HCT116 (cell line): Measurements from ENCODE around the gene TDRD10. TPM values are rescaled to one million over a fixed set of nuclear protein-coding genes. Genes with fewer than 3 reads are reported as not detected.

ENCODE experiments used
- ATAC-seq: fragments of 200-7000 bp; cut with Tn5 transposase; 2 replicates; pipeline ENCODE4 v1.9.1; 2020; ENCODE audit warnings: mild to moderate bottlenecking, moderate library complexity
- BruUV-seq: library from RNA; stranded (reverse); fragments of 400-500 nt; replicated peaks from 2 replicates; lab custom pipeline; 2021; lab: Mats Ljungman, UMichigan
- CTCF ChIA-PET: fragments of 300-600 bp; sonication (Branson Sonifier 250); formaldehyde crosslinking; loops from one replicate; lab custom pipeline; 2021; ENCODE audit warnings: antibody characterized with exemption; lab: Charles Lee
- POLR2A ChIA-PET: fragments of 300-600, 350-600 bp; sonication (Branson Sonifier 250); formaldehyde crosslinking; loops from one replicate; lab custom pipeline; 2021; ENCODE audit warnings: antibody characterized with exemption; lab: Charles Lee
- RAD21 ChIA-PET, 2 experiments: fragments of 300-600 bp; sonication (Branson Sonifier 250); formaldehyde crosslinking; loops; one replicate each; lab custom pipeline; 2023; ENCODE audit warnings: low total read pairs in 2 of 2; ENCODE audit not compliant: uncharacterized antibody in 2 of 2, unreplicated experiment in 2 of 2, low non-redundant PET in 1 of 2; lab: Charles Lee
- DNase-seq: peaks from one replicate; pipeline ENCODE4 v3.0.0-alpha.2; 2010; ENCODE audit warnings: low read depth, low spot score
- H2AFZ ChIP-seq: fragments of 200-600 bp; shearing (Covaris generic), sonication (generic); 2 replicates; pipeline ENCODE4 v1.6.1; 2017; ENCODE audit warnings: low read depth, mixed run types, mixed read lengths, antibody characterized with exemption, low read length; ENCODE audit not compliant: poor library complexity, severe bottlenecking
- H3K27ac ChIP-seq: 2 replicates; pipeline ENCODE4 v1.5.1; 2012; ENCODE audit warnings: low read depth, low read length
- H3K27me3 ChIP-seq: fragments of 200-600 bp; sonication (generic); 2 replicates; pipeline ENCODE4 v1.6.1; 2016; ENCODE audit warnings: mixed run types, low read length, mixed read lengths; ENCODE audit not compliant: insufficient read depth
- H3K36me3 ChIP-seq, 2 experiments: fragments of 200-500 bp in 1 of 2; fragments of 200-600 bp in 1 of 2; sonication (Bioruptor generic) in 1 of 2; sonication (generic) in 1 of 2; 2 replicates each; pipeline versions ENCODE4 v1.5.1 to v1.6.1; 2014 to 2016; ENCODE audit warnings: low read length in 2 of 2, inconsistent platforms in 1 of 2, mixed read lengths in 1 of 2, mixed run types in 1 of 2; ENCODE audit not compliant: insufficient read depth in 2 of 2, control insufficient read depth in 1 of 2
- H3K4me1 ChIP-seq, 2 experiments: fragments of 200-600 bp in 1 of 2; sonication (generic) in 1 of 2; 2 replicates each; pipeline versions ENCODE4 v1.5.1 to v1.6.1; 2012 to 2017; ENCODE audit warnings: low read length in 2 of 2, inconsistent platforms in 1 of 2, mild to moderate bottlenecking in 1 of 2, mixed read lengths in 1 of 2, mixed run types in 1 of 2, moderate library complexity in 1 of 2; ENCODE audit not compliant: insufficient read depth in 2 of 2, control insufficient read depth in 1 of 2
- H3K4me2 ChIP-seq: fragments of 200-600 bp; sonication (generic); 2 replicates; pipeline ENCODE4 v1.6.1; 2017; ENCODE audit warnings: mixed run types, low read length, mixed read lengths
- H3K4me3 ChIP-seq, 2 experiments: fragments of 200-600 bp in 1 of 2; sonication (generic) in 1 of 2; replicated peaks in 1 of 2; 2 replicates each; pipeline ENCODE4 v1.5.1; 2011 to 2016; ENCODE audit warnings: low read length in 2 of 2, control low read depth in 1 of 2, low read depth in 1 of 2, mild to moderate bottlenecking in 1 of 2, mixed read lengths in 1 of 2, mixed run types in 1 of 2
- H3K79me2 ChIP-seq: fragments of 200-600 bp; sonication (generic); 2 replicates; pipeline ENCODE4 v1.6.1; 2017; ENCODE audit warnings: mild to moderate bottlenecking, mixed run types, low read length, moderate library complexity, mixed read lengths; ENCODE audit not compliant: insufficient read depth
- H3K9ac ChIP-seq: fragments of 200-600 bp; sonication (generic); 2 replicates; pipeline ENCODE4 v1.6.1; 2016; ENCODE audit warnings: low read length, mixed read lengths
- H3K9me2 ChIP-seq: fragments of 200-600 bp; sonication (generic), shearing (Covaris generic); 2 replicates; pipeline ENCODE4 v1.6.1; 2017; ENCODE audit warnings: mixed run types, mild to moderate bottlenecking, moderate library complexity; ENCODE audit not compliant: insufficient read depth
- H3K9me3 ChIP-seq, 2 experiments: fragments of 200-500 bp in 1 of 2; fragments of 200-600 bp in 1 of 2; sonication (Bioruptor generic) in 1 of 2; sonication (generic) in 1 of 2; 2 replicates each; pipeline ENCODE4 v1.6.1; 2014 to 2017; ENCODE audit warnings: low read length in 2 of 2, mixed read lengths in 2 of 2, inconsistent platforms in 1 of 2, low read depth in 1 of 2, mild to moderate bottlenecking in 1 of 2, mixed run types in 1 of 2, moderate library complexity in 1 of 2; ENCODE audit not compliant: control insufficient read depth in 1 of 2, insufficient read depth in 1 of 2
- H4K20me1 ChIP-seq: fragments of 200-600 bp; sonication (generic), shearing (Covaris generic); 2 replicates; pipeline ENCODE4 v1.6.1; 2017; ENCODE audit warnings: mixed run types, mild to moderate bottlenecking, moderate library complexity; ENCODE audit not compliant: insufficient read depth
- ATF3 ChIP-seq: IDR thresholded peaks from 2 replicates; pipeline ENCODE4 v1.6.1; 2012
- CBX3 ChIP-seq: IDR thresholded peaks from 2 replicates; pipeline ENCODE4 v1.6.1; 2012; ENCODE audit warnings: low read depth
- CEBPB ChIP-seq: IDR thresholded peaks from 2 replicates; pipeline ENCODE4 v1.6.1; 2012; ENCODE audit warnings: low read depth
- CTCF ChIP-seq, 3 experiments: fragments of 200-600 bp in 1 of 3; sonication (generic) in 1 of 3; IDR thresholded peaks in 2 of 3; conservative IDR thresholded peaks in 1 of 3; 2 replicates each; pipeline ENCODE4 v1.5.1; 2012 to 2017; ENCODE audit warnings: low read depth in 2 of 3, low read length in 2 of 3, antibody characterized with exemption in 1 of 3, borderline replicate concordance in 1 of 3, control low read depth in 1 of 3, mild to moderate bottlenecking in 1 of 3, mixed read lengths in 1 of 3, mixed run types in 1 of 3, moderate library complexity in 1 of 3; ENCODE audit not compliant: insufficient read depth in 1 of 3
- ELF1 ChIP-seq: IDR thresholded peaks from 2 replicates; pipeline ENCODE4 v1.6.1; 2012; ENCODE audit warnings: low read depth, borderline replicate concordance
- EZH2phosphoT487 ChIP-seq: fragments of 200-600 bp; IDR thresholded peaks from 2 replicates; pipeline ENCODE4 v1.6.1; 2018; ENCODE audit warnings: antibody characterized with exemption, borderline replicate concordance
- FOSL1 ChIP-seq: IDR thresholded peaks from 2 replicates; pipeline ENCODE4 v1.6.1; 2012; ENCODE audit warnings: low read depth
- JUND ChIP-seq: IDR thresholded peaks from 2 replicates; pipeline ENCODE4 v1.6.1; 2012
- MAX ChIP-seq: IDR thresholded peaks from 2 replicates; pipeline ENCODE4 v1.6.1; 2012
- POLR2A ChIP-seq: IDR thresholded peaks from 2 replicates; pipeline ENCODE4 v1.7.0; 2011; ENCODE audit warnings: borderline replicate concordance; ENCODE audit not compliant: insufficient read depth, insufficient read length; ENCODE audit errors: extremely low read depth
- POLR2AphosphoS5 ChIP-seq: IDR thresholded peaks from 2 replicates; pipeline ENCODE4 v1.6.1; 2011; ENCODE audit warnings: mild to moderate bottlenecking, low read depth, low read length, moderate library complexity
- RAD21 ChIP-seq: IDR thresholded peaks from 2 replicates; pipeline ENCODE4 v1.6.1; 2012; ENCODE audit warnings: low read depth, mild to moderate bottlenecking
- SIN3A ChIP-seq: IDR thresholded peaks from 2 replicates; pipeline ENCODE4 v1.6.1; 2012; ENCODE audit warnings: low read depth
- SP1 ChIP-seq: IDR thresholded peaks from 2 replicates; pipeline ENCODE4 v1.6.1; 2012; ENCODE audit warnings: low read depth
- SRF ChIP-seq: IDR thresholded peaks from 2 replicates; pipeline ENCODE4 v1.6.1; 2012; ENCODE audit warnings: low read depth
- YY1 ChIP-seq: IDR thresholded peaks from 2 replicates; pipeline ENCODE4 v1.6.1; 2011; ENCODE audit warnings: low read length, low read depth, moderate library complexity, mild to moderate bottlenecking; ENCODE audit not compliant: insufficient replicate concordance; ENCODE audit errors: extremely low read depth
- ZBTB33 ChIP-seq: IDR thresholded peaks from 2 replicates; pipeline ENCODE4 v1.6.1; 2011; ENCODE audit warnings: mild to moderate bottlenecking, low read length, moderate library complexity; ENCODE audit not compliant: insufficient replicate concordance; ENCODE audit errors: extremely low read depth
- ZFX ChIP-seq: fragments of 450-650 bp; IDR thresholded peaks from 2 replicates; pipeline ENCODE4 v1.6.1; 2017
- ZNF274 ChIP-seq: fragments of 200-500 bp; sonication (Bioruptor generic); IDR thresholded peaks from 2 replicates; pipeline ENCODE4 v1.6.1; 2014; ENCODE audit warnings: mild to moderate bottlenecking, low read depth, low read length, inconsistent platforms
- intact Hi-C: fragments of 100-400 bp; cut with micrococcal nuclease; formaldehyde crosslinking; loops from 2 replicates; pipeline ENCODE4 v1.10.0; 2022
- total RNA-seq: library from RNA; stranded (reverse); gene quantifications from one replicate; pipeline ENCODE4 v1.2.1, GENCODE V29; 2021; ENCODE audit not compliant: unreplicated experiment

The TDRD10 gene
- total RNA-seq, 1 experiment from 2014 or later, result not detected

GRCh38 chr1:154550070-154550469, 48.1 kb downstream of the TDRD10 start:
- peaks cover 0 to 3% of the 10 kb centered on the region in 2 experiments; a peak in 1 of 4 replicates for H3K4me1 ChIP-seq
- no peak overlapping the region for H3K27ac ChIP-seq
- BruUV-seq, result no TSS peak
- intact Hi-C loops, result no loop called here
- H3K79me2 ChIP-seq, result no peaks in the 10 kb centered on the region; the same call in 1 of the 2 replicates
- no peak overlapping the region for H3K4me2 ChIP-seq
- H3K36me3 ChIP-seq, result peaks cover 54 to 61% of the 10 kb centered on the region in 2 experiments
- TF ChIP-seq FOSL1 (no peak), SP1 (no peak), SRF (no peak), POLR2AphosphoS5 (no peak)
- CTCF ChIA-PET, result no interaction called here
- no peaks in the 10 kb centered on the region for H3K9me2 ChIP-seq
- no peak overlapping the region for H3K4me3 ChIP-seq
- POLR2A ChIA-PET, result no interaction called here
- ATAC-seq, result no peak
- H3K9me3 ChIP-seq, result no peaks in the 10 kb centered on the region
- H2AFZ ChIP-seq, result no peak overlapping the region
- RAD21 ChIA-PET, result no interaction called here
- H3K9ac ChIP-seq, result no peak overlapping the region
- H3K27me3 ChIP-seq, result no peaks in the 10 kb centered on the region
- no peak for DNase-seq
- H4K20me1 ChIP-seq, result no peaks in the 10 kb centered on the region

- peaks cover 0 to 3% of the 10 kb centered on the region in 2 experiments; a peak in 1 of 4 replicates for H3K4me1 ChIP-seq
- no peaks in the 10 kb centered on the region for H3K27me3 ChIP-seq
- H3K36me3 ChIP-seq, result peaks cover 60 to 67% of the 10 kb centered on the region in 2 experiments
- no peak overlapping the region for H3K4me3 ChIP-seq
- no peak overlapping the region for H3K9ac ChIP-seq
- H3K4me2 ChIP-seq, result no peak overlapping the region
- ChIA-PET POLR2A (no interaction called here), RAD21 (no interaction called here), CTCF (no interaction called here)
- ATAC-seq, result no peak
- H2AFZ ChIP-seq, result no peak overlapping the region
- no peak overlapping the region for H3K27ac ChIP-seq
- no peaks in the 10 kb centered on the region for H3K9me2 ChIP-seq
- DNase-seq, result no peak
- BruUV-seq, result no TSS peak
- H3K79me2 ChIP-seq, result peaks cover 5% of the 10 kb centered on the region; the same call in 1 of the 2 replicates
- no peaks in the 10 kb centered on the region for H3K9me3 ChIP-seq
- intact Hi-C loops, result no loop called here
- H4K20me1 ChIP-seq, result no peaks in the 10 kb centered on the region
- no peak for TF ChIP-seq MAX
- TF ChIP-seq ZFX, result no peak
- TF ChIP-seq CTCF (IDR thresholded peaks at IDR 0.05 in 2 of 3, conservative IDR thresholded peaks at IDR 0.05 in 1 of 3; ENCODE audit: borderline replicate concordance in 1 of 3, insufficient read depth in 1 of 3, low read depth in 2 of 3, low read length in 2 of 3), result no peak
- TF ChIP-seq POLR2A, result no peak
- TF ChIP-seq CBX3, result no peak
- TF ChIP-seq ATF3, result no peak
- no peak for TF ChIP-seq CEBPB
- TF ChIP-seq ELF1, result no peak
- no peak for TF ChIP-seq SRF
- TF ChIP-seq FOSL1, result no peak
- TF ChIP-seq JUND, result no peak
- TF ChIP-seq ZBTB33, result no peak
- TF ChIP-seq RAD21, result no peak
- TF ChIP-seq ZNF274, result no peak
- no peak for TF ChIP-seq YY1
- no peak for TF ChIP-seq SIN3A
- no peak for TF ChIP-seq EZH2phosphoT487
- no peak for TF ChIP-seq POLR2AphosphoS5
Measured at GRCh38 chr1:154550657-154551056, 48.6 kb downstream of the TDRD10 start.
